AG04450 (cell line): ENCODE measurements around the gene LGALS12. TPM values are rescaled to one million over a fixed set of nuclear protein-coding genes. Genes with fewer than 3 reads are reported as not detected.

ENCODE experiments used
- CTCF ChIA-PET: fragments of 300-600, 350-600 bp; formaldehyde crosslinking; extraction: SDS; loops from one replicate; lab custom pipeline; 2022; ENCODE audit warnings: antibody characterized with exemption, inconsistent platforms; lab: Charles Lee
- POLR2A ChIA-PET: fragments of 350-600 bp; formaldehyde crosslinking; extraction: SDS; loops from one replicate; lab custom pipeline; 2021; ENCODE audit warnings: antibody characterized with exemption, inconsistent platforms; lab: Yijun Ruan, JAX
- DNase-seq: peaks from one replicate; pipeline ENCODE4 v3.0.0-alpha.2; 2011; ENCODE audit warnings: low read depth, low spot score
- H3K27ac ChIP-seq: one replicate; pipeline ENCODE4 v1.5.1; 2012; ENCODE audit warnings: low read depth, low read length, control low read depth
- H3K27me3 ChIP-seq: one replicate; pipeline ENCODE4 v1.6.0; 2012; ENCODE audit warnings: low read length; ENCODE audit not compliant: control insufficient read depth, insufficient read depth
- H3K4me3 ChIP-seq: 2 replicates; pipeline ENCODE4 v1.5.1; 2011; ENCODE audit warnings: mild to moderate bottlenecking, low read depth, low read length, control low read depth
- H3K9me3 ChIP-seq: 2 replicates; pipeline ENCODE4 v1.5.1; 2012; ENCODE audit warnings: low read length; ENCODE audit not compliant: control insufficient read depth, insufficient read depth
- polyA plus RNA-seq: library from polyadenylated mRNA; depleted of rRNA; stranded (reverse); fragments of >200 nt; gene quantifications from 2 replicates; pipeline ENCODE4 v1.2.3, GENCODE V29; 2011
- TF ChIP-seq, protein P1 (sequence below): IDR thresholded peaks from 2 replicates; pipeline ENCODE4 v1.5.1; 2011; ENCODE audit warnings: low read depth, low read length, control low read depth, inconsistent platforms

LGALS12 gene
- polyA plus RNA-seq, 1 experiment: not detected

DNA sequence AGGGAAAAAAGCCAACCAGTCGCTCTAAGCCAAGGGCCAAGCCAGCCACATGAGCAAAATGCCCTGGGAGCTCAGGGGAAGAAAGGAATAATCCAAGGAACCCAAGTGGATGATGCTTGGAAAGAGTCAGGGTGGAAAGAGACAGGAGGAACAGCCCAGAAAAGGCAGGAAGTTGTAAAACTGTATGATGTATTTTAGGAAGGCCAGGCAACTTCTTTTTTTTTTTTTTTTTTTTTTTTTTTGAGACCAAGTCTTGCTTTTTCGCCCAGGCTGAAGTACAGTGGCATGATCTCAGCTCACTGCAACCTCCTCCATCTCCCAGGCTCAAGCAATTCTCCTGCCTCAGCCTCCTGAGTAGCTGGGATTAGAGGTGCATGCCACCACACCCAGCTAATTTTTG lies 1.6 kb downstream of the LGALS12 start:
- H3K9me3 ChIP-seq: no peaks in the 10 kb centered on the region; the same call in 1 of the 2 replicates
- CTCF ChIA-PET: interaction anchor here (0.6 to 2.1 kb wide), 3 partner anchors 29 to 258 kb away, joined by 3 to 8 read pairs (median 3); no protein-coding TSS in a partner anchor
- POLR2A ChIA-PET: no interaction called here
- no peak for DNase-seq
- no peak overlapping the region for H3K4me3 ChIP-seq
- no peak overlapping the region for H3K27ac ChIP-seq
- peaks cover 7% of the 10 kb centered on the region for H3K27me3 ChIP-seq
- TF ChIP-seq, protein P1, sequence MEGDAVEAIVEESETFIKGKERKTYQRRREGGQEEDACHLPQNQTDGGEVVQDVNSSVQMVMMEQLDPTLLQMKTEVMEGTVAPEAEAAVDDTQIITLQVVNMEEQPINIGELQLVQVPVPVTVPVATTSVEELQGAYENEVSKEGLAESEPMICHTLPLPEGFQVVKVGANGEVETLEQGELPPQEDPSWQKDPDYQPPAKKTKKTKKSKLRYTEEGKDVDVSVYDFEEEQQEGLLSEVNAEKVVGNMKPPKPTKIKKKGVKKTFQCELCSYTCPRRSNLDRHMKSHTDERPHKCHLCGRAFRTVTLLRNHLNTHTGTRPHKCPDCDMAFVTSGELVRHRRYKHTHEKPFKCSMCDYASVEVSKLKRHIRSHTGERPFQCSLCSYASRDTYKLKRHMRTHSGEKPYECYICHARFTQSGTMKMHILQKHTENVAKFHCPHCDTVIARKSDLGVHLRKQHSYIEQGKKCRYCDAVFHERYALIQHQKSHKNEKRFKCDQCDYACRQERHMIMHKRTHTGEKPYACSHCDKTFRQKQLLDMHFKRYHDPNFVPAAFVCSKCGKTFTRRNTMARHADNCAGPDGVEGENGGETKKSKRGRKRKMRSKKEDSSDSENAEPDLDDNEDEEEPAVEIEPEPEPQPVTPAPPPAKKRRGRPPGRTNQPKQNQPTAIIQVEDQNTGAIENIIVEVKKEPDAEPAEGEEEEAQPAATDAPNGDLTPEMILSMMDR: no peak

GRCh38 chr11:63508009-63508408 lies 2.1 kb downstream of the LGALS12 start:
- CTCF ChIA-PET: interaction anchor here (0.6 to 2.1 kb wide), 3 partner anchors 29 to 258 kb away, joined by 3 to 8 read pairs (median 3); no protein-coding TSS in a partner anchor
- Histone ChIP-seq H3K27ac (no peak overlapping the region), H3K9me3 (no peaks in the 10 kb centered on the region; the same call in 1 of the 2 replicates), H3K27me3 (peaks cover 7% of the 10 kb centered on the region), H3K4me3 (no peak overlapping the region)
- TF ChIP-seq, protein P1: no peak
- POLR2A ChIA-PET: no interaction called here
- no peak for DNase-seq

- DNase-seq: no peak
- Histone ChIP-seq H3K27ac (no peak overlapping the region), H3K4me3 (no peak overlapping the region), H3K9me3 (no peaks in the 10 kb centered on the region; the same call in 1 of the 2 replicates), H3K27me3 (peaks cover 7% of the 10 kb centered on the region)
- TF ChIP-seq, protein P1: no peak
- ChIA-PET CTCF (interaction anchor here (0.7 kb wide), 1 partner anchor 127 kb away, joined by 3 read pairs; no protein-coding TSS in a partner anchor), POLR2A (no interaction called here)
Observed at GRCh38 chr11:63508745-63509144, 2.9 kb downstream of the LGALS12 start.

GRCh38 chr11:63510360-63511047 lies 4.6 kb downstream of the LGALS12 start:
- ChIA-PET POLR2A (no interaction called here), CTCF (interaction anchor here (0.5 to 1.4 kb wide), 3 partner anchors 25 to 124 kb away, joined by 3 to 4 read pairs (median 4); no protein-coding TSS in a partner anchor)
- DNase-seq: no peak
- Histone ChIP-seq H3K27ac (no peak overlapping the region), H3K9me3 (no peaks in the 10 kb centered on the region; the same call in 1 of the 2 replicates), H3K4me3 (no peak overlapping the region), H3K27me3 (peaks cover 3% of the 10 kb centered on the region)
- TF ChIP-seq, protein P1: no peak

DNA sequence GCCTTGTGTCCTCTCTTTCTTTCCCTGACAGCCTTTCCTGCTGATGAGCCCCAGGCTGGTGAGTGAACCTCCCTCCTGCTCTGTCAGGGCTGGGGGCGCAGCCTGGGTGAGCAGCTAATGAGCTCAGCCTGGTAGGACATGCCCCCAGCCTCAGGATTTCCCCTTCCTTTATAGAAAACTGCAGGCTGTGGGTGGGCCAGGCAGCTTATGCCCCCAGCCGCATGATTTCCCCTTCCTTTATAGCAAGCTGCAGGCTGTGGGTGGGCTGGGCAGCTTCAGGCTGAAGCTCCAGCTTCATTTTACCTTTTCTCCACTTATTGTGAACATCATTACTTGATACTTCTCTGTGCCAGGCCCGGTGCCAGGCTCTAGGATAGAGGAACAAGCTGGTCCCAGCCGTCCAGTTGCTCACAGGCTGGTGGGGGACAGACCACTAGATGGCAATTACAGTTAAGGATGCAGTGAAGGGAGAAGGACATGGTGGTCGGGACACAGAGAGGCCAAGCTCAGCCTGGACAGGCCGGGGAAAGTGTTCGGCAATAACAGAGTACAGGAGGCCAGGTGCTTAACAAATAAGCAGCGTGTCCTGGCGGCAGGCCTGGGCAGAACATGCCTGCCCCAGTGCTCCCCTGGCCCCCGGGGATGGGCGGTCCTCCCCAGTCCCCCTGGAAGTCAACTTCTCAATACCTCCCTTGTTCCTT lies 5.3 kb downstream of the LGALS12 start:
- TF ChIP-seq, protein P1: no peak
- no peak overlapping the region for H3K27ac ChIP-seq

More for the DNA sequence above, 5.3 kb downstream of the LGALS12 start:
- ChIA-PET POLR2A (no interaction called here), CTCF (interaction anchor here (0.9 to 1.4 kb wide), 2 partner anchors 25 to 32 kb away, joined by 3 to 4 read pairs; no protein-coding TSS in a partner anchor)
- Histone ChIP-seq H3K4me3 (no peak overlapping the region), H3K9me3 (no peaks in the 10 kb centered on the region; the same call in 1 of the 2 replicates), H3K27me3 (peaks cover 3% of the 10 kb centered on the region)
- no peak for DNase-seq
